GM12878 (cell line): Measurements from ENCODE around the gene CELF2. TPM values are rescaled to one million over a fixed set of nuclear protein-coding genes. Genes with fewer than 3 reads are reported as not detected.
A peak's percentile ranks its signal among the peaks of the same experiment; 100 is the strongest.

ENCODE experiments used
- CBFB ChIP-seq: IDR thresholded peaks from 2 replicates; pipeline ENCODE4 v1.6.1; 2016; ENCODE audit warnings: antibody characterized with exemption, low read depth
- CHD1 ChIP-seq: IDR thresholded peaks from 2 replicates; pipeline ENCODE4 v1.6.1; 2012; ENCODE audit warnings: low read depth, low read length, improper control_type of control experiment
- CHD2 ChIP-seq: IDR thresholded peaks from 2 replicates; pipeline ENCODE4 v1.6.1; 2011; ENCODE audit warnings: low read depth, low read length, improper control_type of control experiment, borderline replicate concordance
- CHD4 ChIP-seq: fragments of 200-600 bp; sonication (generic); IDR thresholded peaks from 2 replicates; pipeline ENCODE4 v1.6.1; 2016; ENCODE audit warnings: mild to moderate bottlenecking
- CREM ChIP-seq: IDR thresholded peaks from 2 replicates; pipeline ENCODE4 v1.6.1; 2014; ENCODE audit warnings: antibody characterized with exemption, low read depth
- DPF2 ChIP-seq: fragments of 450-650 bp; IDR thresholded peaks from 2 replicates; pipeline ENCODE4 v1.6.1; 2017; ENCODE audit warnings: mild to moderate bottlenecking
- EP300 ChIP-seq, 2 experiments: fragments of 150-350 bp in 1 of 2; IDR thresholded peaks; 2 replicates each; pipeline ENCODE4 v1.6.1; 2011 to 2012; ENCODE audit warnings: low read depth in 2 of 2, low read length in 2 of 2, borderline replicate concordance in 1 of 2, improper control_type of control experiment in 1 of 2, inconsistent platforms in 1 of 2; ENCODE audit not compliant: control insufficient read depth in 1 of 2
- GATAD2B ChIP-seq: fragments of 450-650 bp; conservative IDR thresholded peaks from 2 replicates; pipeline ENCODE4 v1.6.1; 2017; ENCODE audit warnings: low read depth, mild to moderate bottlenecking, moderate library complexity
- IKZF1 ChIP-seq: fragments of 450-650 bp; conservative IDR thresholded peaks from 2 replicates; pipeline ENCODE4 v1.6.1; 2017; ENCODE audit warnings: antibody characterized with exemption, mild to moderate bottlenecking
- IRF4 ChIP-seq: IDR thresholded peaks from 2 replicates; pipeline ENCODE4 v1.6.1; 2011; ENCODE audit warnings: low read depth, low read length
- NR2F1 ChIP-seq: fragments of 450-650 bp; conservative IDR thresholded peaks from 2 replicates; pipeline ENCODE4 v1.6.1; 2017; ENCODE audit warnings: mild to moderate bottlenecking
- PKNOX1 ChIP-seq: fragments of 450-650 bp; IDR thresholded peaks from 2 replicates; pipeline ENCODE4 v1.6.1; 2016; ENCODE audit warnings: mild to moderate bottlenecking
- POU2F2 ChIP-seq: IDR thresholded peaks from 3 replicates; pipeline ENCODE4 v1.6.1; 2011; ENCODE audit warnings: low read depth, mild to moderate bottlenecking, low read length, borderline replicate concordance
- RELA ChIP-seq: fragments of 450-650 bp; IDR thresholded peaks from 2 replicates; pipeline ENCODE4 v1.8.0; 2014; ENCODE audit warnings: borderline replicate concordance; ENCODE audit not compliant: partially characterized antibody
- SKIL ChIP-seq: fragments of 450-650 bp; IDR thresholded peaks from 2 replicates; pipeline ENCODE4 v1.6.1; 2017; ENCODE audit warnings: mild to moderate bottlenecking, low read depth, inconsistent platforms; ENCODE audit not compliant: poor library complexity, severe bottlenecking
- ZSCAN29 ChIP-seq: fragments of 450-650 bp; IDR thresholded peaks from 2 replicates; pipeline ENCODE4 v1.6.1; 2017; ENCODE audit warnings: mild to moderate bottlenecking, moderate library complexity
- polyA plus RNA-seq, 11 experiments: library from polyadenylated mRNA; depleted of rRNA in 4 of 11; unstranded in 6 of 11; stranded (reverse) in 5 of 11; fragments of >200 nt; fragmentation: Nextera tagmentation in 4 of 11; fragmentation: Illumina TruSeq in 1 of 11; extraction: Ambion mirVana in 4 of 11; extraction: Trizol in 1 of 11; gene quantifications; 1 replicate in 1 of 11; 2 replicates in 10 of 11; pipeline versions ENCODE4 v1.2.1 to v1.2.3, GENCODE V29; 2011 to 2016; ENCODE audit warnings: inconsistent platforms in 2 of 11, missing spikeins in 2 of 11, low read depth in 1 of 11
- total RNA-seq, 4 experiments: library from RNA; depleted of rRNA in 3 of 4; stranded (reverse); fragments of >200 nt in 3 of 4; fragmentation: Illumina TruSeq in 1 of 4; extraction: Trizol in 1 of 4; gene quantifications; 2 replicates each; pipeline versions ENCODE4 v1.2.1 to v1.2.3, GENCODE V29; 2013 to 2021

CELF2 gene
- total and polyA plus RNA-seq, 10 of the 15 experiments (the other 5 are each of a cell fraction or from before 2014, with no cell fraction given): 20.8 to 129 (median 86.3) TPM

- peak; percentile 13 for TF ChIP-seq SKIL
- TF ChIP-seq DPF2: peak; percentile 70; the same call in 1 of the 2 replicates
- peak; percentile 82; the same call in 1 of the 2 replicates for TF ChIP-seq IRF4
- peak; percentile 72 for TF ChIP-seq NR2F1
- peak; percentile 75 for TF ChIP-seq IKZF1
- TF ChIP-seq GATAD2B: peak; percentile 15; the same call in 1 of the 2 replicates
- no peak; the same call in 1 of the 2 replicates for TF ChIP-seq PKNOX1
- TF ChIP-seq EP300 (IDR thresholded peaks at IDR 0.05; ENCODE audit: borderline replicate concordance in 1 of 2, control insufficient read depth in 1 of 2, low read depth in 2 of 2, low read length in 2 of 2): peak; percentile 13 to 61; a peak in 3 of 4 replicates
- peak; percentile 68; the same call in 2 of the 3 replicates for TF ChIP-seq POU2F2
- no peak for TF ChIP-seq CHD4
- peak; percentile 61; the same call in 1 of the 2 replicates for TF ChIP-seq CHD2
- peak; percentile 65 for TF ChIP-seq CREM
- no peak for TF ChIP-seq CHD1
- 0 out of 2 replicates have a peak, but pooled peaks have one; percentile 16 for TF ChIP-seq ZSCAN29
- TF ChIP-seq RELA: no peak
- peak; percentile 33; the same call in 1 of the 2 replicates for TF ChIP-seq CBFB
Observed at GRCh38 chr10:11245510-11245909, 227.8 kb downstream of the CELF2 start (continued).
